ENCODE data around the gene TNFRSF1B. TPM values are rescaled to one million over a fixed set of nuclear protein-coding genes. Genes with fewer than 3 reads are reported as not detected.

TNFRSF1B gene
- polyA plus RNA-seq, 1 donor, result 16.3 TPM

- Histone ChIP-seq H3K27ac (ENCODE audit: low read length) (no peak overlapping the region), H3K4me1 (ENCODE audit: control insufficient read depth, insufficient read depth, low read length) (peaks cover 10% of the 10 kb centered on the region)
- WGBS (ENCODE audit: insufficient coverage, low lambda C conversion rate), result 64% methylated on average over 4 of the region's 22 CpGs
Observed at GRCh38 chr1:12158357-12159092, 8.3 kb upstream of the TNFRSF1B start.

GRCh38 chr1:12159816-12160215, 7.0 kb upstream of the TNFRSF1B start:
- no peak overlapping the region for H3K4me3 ChIP-seq (ENCODE audit: low read length)
- H3K36me3 ChIP-seq (ENCODE audit: control insufficient read depth, insufficient read depth, low read length), result no peaks in the 10 kb centered on the region
- no peak for DNase-seq
- no peaks in the 10 kb centered on the region for H3K27me3 ChIP-seq (ENCODE audit: control insufficient read depth, insufficient read depth, low read length)
- WGBS (ENCODE audit: insufficient coverage, low lambda C conversion rate), result no CpG with 5 or more reads among the region's 7 CpGs
- no peak overlapping the region for H3K27ac ChIP-seq (ENCODE audit: low read length)
- peaks cover 10% of the 10 kb centered on the region for H3K4me1 ChIP-seq (ENCODE audit: control insufficient read depth, insufficient read depth, low read length)
- H3K9me3 ChIP-seq (ENCODE audit: control insufficient read depth, low read depth, low read length), result no peaks in the 10 kb centered on the region

More at GRCh38 chr1:12158357-12159092, 8.3 kb upstream of the TNFRSF1B start:
- Histone ChIP-seq H3K9me3 (ENCODE audit: control insufficient read depth, low read depth, low read length) (no peaks in the 10 kb centered on the region), H3K36me3 (ENCODE audit: control insufficient read depth, insufficient read depth, low read length) (no peaks in the 10 kb centered on the region), H3K27me3 (ENCODE audit: control insufficient read depth, insufficient read depth, low read length) (no peaks in the 10 kb centered on the region), H3K4me3 (ENCODE audit: low read length) (no peak overlapping the region)
- no peak for DNase-seq

DNA sequence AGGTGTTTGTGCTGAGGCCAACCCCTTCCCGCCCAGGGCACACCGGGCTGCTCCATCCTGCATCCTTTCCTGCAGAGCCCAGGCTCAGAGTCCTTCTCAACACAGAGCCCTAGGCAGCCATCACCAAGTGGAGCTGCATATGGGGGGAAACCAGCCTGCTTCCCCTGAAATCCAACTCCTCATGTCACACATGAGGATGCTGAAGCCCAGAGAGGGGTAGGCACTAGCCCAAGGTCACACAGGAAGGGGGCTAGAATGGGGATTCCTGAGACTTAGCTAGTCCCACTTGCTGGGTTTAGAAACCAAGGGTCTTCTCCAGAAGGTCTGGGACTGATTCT, 5.5 kb upstream of the TNFRSF1B start:
- Histone ChIP-seq H3K27me3 (ENCODE audit: control insufficient read depth, insufficient read depth, low read length) (no peaks in the 10 kb centered on the region), H3K9me3 (ENCODE audit: control insufficient read depth, low read depth, low read length) (no peaks in the 10 kb centered on the region), H3K4me1 (ENCODE audit: control insufficient read depth, insufficient read depth, low read length) (peaks cover 10% of the 10 kb centered on the region), H3K36me3 (ENCODE audit: control insufficient read depth, insufficient read depth, low read length) (no peaks in the 10 kb centered on the region), H3K27ac (ENCODE audit: low read length) (no peak overlapping the region), H3K4me3 (ENCODE audit: low read length) (no peak overlapping the region)
- no peak for DNase-seq
- WGBS (ENCODE audit: insufficient coverage, low lambda C conversion rate), result no CpG with 5 or more reads among the region's 2 CpGs

GRCh38 chr1:12161662-12162458, 4.9 kb upstream of the TNFRSF1B start:
- H3K4me3 ChIP-seq (ENCODE audit: low read length), result no peak overlapping the region
- WGBS (ENCODE audit: insufficient coverage, low lambda C conversion rate), result no CpG with 5 or more reads among the region's 9 CpGs
- no peak overlapping the region for H3K27ac ChIP-seq (ENCODE audit: low read length)
- H3K27me3 ChIP-seq (ENCODE audit: control insufficient read depth, insufficient read depth, low read length), result no peaks in the 10 kb centered on the region
- no peaks in the 10 kb centered on the region for H3K36me3 ChIP-seq (ENCODE audit: control insufficient read depth, insufficient read depth, low read length)
- H3K4me1 ChIP-seq (ENCODE audit: control insufficient read depth, insufficient read depth, low read length), result peaks cover 10% of the 10 kb centered on the region
- no peaks in the 10 kb centered on the region for H3K9me3 ChIP-seq (ENCODE audit: control insufficient read depth, low read depth, low read length)
- peak in 1 of 2 donors; percentile 69 for DNase-seq

DNA sequence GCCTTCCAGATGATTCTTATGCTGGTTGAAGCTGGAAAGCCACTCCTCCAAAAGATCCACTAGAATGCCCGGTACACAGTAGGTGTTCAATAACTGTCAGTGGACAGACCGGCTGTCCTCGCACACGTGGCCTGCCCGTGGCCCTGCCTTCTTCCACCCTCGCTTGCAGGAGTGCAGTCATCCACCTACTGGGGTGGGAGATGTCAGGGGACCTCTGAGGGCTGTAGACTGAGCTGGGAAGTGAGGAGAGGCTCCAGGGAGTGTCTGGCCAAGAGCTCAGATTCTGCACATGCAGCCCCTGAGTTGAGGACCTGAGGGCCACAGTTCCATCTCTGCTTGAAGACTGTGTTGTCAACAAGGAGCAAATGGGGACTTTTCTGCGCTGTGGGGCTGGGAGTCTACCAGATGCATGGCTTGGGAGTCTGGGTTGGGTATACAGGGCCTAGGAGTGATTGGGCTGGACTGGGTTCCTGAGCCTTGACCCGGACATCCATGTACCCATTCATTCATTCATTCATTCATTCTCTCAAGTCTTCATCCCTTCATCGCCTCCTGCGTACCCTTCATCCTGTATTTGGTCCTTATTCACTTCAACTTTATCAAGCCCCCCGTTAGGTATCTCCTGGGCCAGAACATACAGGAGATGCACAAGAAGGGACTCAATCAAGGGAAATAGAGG, 4.2 kb upstream of the TNFRSF1B start:
- Histone ChIP-seq H3K27ac (ENCODE audit: low read length) (no peak overlapping the region), H3K36me3 (ENCODE audit: control insufficient read depth, insufficient read depth, low read length) (no peaks in the 10 kb centered on the region), H3K4me3 (ENCODE audit: low read length) (no peak overlapping the region), H3K4me1 (ENCODE audit: control insufficient read depth, insufficient read depth, low read length) (peaks cover 10% of the 10 kb centered on the region), H3K27me3 (ENCODE audit: control insufficient read depth, insufficient read depth, low read length) (peaks cover 3% of the 10 kb centered on the region), H3K9me3 (ENCODE audit: control insufficient read depth, low read depth, low read length) (no peaks in the 10 kb centered on the region)
- no peak for DNase-seq
- WGBS (ENCODE audit: insufficient coverage, low lambda C conversion rate), result 100% methylated on average over 2 of the region's 11 CpGs

DNA sequence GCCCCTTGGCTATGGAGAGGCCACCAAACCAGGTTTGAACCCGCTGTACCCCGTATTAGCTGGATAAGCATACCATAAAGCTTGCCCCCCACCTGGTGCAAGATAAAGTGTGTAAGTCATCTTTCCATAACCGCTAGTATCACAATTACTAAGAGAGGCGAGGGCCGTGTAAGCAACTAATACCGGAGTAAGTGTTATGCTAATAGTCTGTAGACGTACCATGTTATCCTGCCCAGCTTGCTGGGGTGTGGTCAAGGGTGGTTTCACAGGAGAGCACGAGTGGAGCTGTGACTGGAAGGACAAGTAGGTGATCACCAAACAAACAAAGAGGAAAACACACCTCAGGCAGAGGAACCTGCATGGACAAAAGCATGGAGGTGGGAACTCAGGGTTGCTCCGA, 3.6 kb upstream of the TNFRSF1B start:
- H3K9me3 ChIP-seq (ENCODE audit: control insufficient read depth, low read depth, low read length), result no peaks in the 10 kb centered on the region
- no peak overlapping the region for H3K27ac ChIP-seq (ENCODE audit: low read length)
- WGBS (ENCODE audit: insufficient coverage, low lambda C conversion rate), result no CpG with 5 or more reads among the region's 9 CpGs
- peaks cover 10% of the 10 kb centered on the region for H3K4me1 ChIP-seq (ENCODE audit: control insufficient read depth, insufficient read depth, low read length)
- H3K4me3 ChIP-seq (ENCODE audit: low read length), result no peak overlapping the region
- H3K27me3 ChIP-seq (ENCODE audit: control insufficient read depth, insufficient read depth, low read length), result peaks cover 3% of the 10 kb centered on the region
- no peaks in the 10 kb centered on the region for H3K36me3 ChIP-seq (ENCODE audit: control insufficient read depth, insufficient read depth, low read length)
- no peak for DNase-seq

- Histone ChIP-seq H3K9me3 (ENCODE audit: control insufficient read depth, low read depth, low read length) (no peaks in the 10 kb centered on the region), H3K4me1 (ENCODE audit: control insufficient read depth, insufficient read depth, low read length) (peaks cover 10% of the 10 kb centered on the region), H3K4me3 (ENCODE audit: low read length) (no peak overlapping the region), H3K36me3 (ENCODE audit: control insufficient read depth, insufficient read depth, low read length) (no peaks in the 10 kb centered on the region), H3K27ac (ENCODE audit: low read length) (no peak overlapping the region), H3K27me3 (ENCODE audit: control insufficient read depth, insufficient read depth, low read length) (peaks cover 3% of the 10 kb centered on the region)
- WGBS (ENCODE audit: insufficient coverage, low lambda C conversion rate), result no CpG with 5 or more reads among the region's 5 CpGs
- no peak for DNase-seq
Observed at GRCh38 chr1:12164210-12164609, 2.6 kb upstream of the TNFRSF1B start.

GRCh38 chr1:12165342-12165741, 1.4 kb upstream of the TNFRSF1B start:
- no peak overlapping the region for H3K4me3 ChIP-seq (ENCODE audit: low read length)
- no CpG with 5 or more reads among the region's 4 CpGs for WGBS (ENCODE audit: insufficient coverage, low lambda C conversion rate)
- no peaks in the 10 kb centered on the region for H3K9me3 ChIP-seq (ENCODE audit: control insufficient read depth, low read depth, low read length)
- H3K36me3 ChIP-seq (ENCODE audit: control insufficient read depth, insufficient read depth, low read length), result no peaks in the 10 kb centered on the region
- H3K27me3 ChIP-seq (ENCODE audit: control insufficient read depth, insufficient read depth, low read length), result peaks cover 3% of the 10 kb centered on the region
- DNase-seq, result no peak
- H3K27ac ChIP-seq (ENCODE audit: low read length), result no peak overlapping the region
- peaks cover 10% of the 10 kb centered on the region for H3K4me1 ChIP-seq (ENCODE audit: control insufficient read depth, insufficient read depth, low read length)

DNA sequence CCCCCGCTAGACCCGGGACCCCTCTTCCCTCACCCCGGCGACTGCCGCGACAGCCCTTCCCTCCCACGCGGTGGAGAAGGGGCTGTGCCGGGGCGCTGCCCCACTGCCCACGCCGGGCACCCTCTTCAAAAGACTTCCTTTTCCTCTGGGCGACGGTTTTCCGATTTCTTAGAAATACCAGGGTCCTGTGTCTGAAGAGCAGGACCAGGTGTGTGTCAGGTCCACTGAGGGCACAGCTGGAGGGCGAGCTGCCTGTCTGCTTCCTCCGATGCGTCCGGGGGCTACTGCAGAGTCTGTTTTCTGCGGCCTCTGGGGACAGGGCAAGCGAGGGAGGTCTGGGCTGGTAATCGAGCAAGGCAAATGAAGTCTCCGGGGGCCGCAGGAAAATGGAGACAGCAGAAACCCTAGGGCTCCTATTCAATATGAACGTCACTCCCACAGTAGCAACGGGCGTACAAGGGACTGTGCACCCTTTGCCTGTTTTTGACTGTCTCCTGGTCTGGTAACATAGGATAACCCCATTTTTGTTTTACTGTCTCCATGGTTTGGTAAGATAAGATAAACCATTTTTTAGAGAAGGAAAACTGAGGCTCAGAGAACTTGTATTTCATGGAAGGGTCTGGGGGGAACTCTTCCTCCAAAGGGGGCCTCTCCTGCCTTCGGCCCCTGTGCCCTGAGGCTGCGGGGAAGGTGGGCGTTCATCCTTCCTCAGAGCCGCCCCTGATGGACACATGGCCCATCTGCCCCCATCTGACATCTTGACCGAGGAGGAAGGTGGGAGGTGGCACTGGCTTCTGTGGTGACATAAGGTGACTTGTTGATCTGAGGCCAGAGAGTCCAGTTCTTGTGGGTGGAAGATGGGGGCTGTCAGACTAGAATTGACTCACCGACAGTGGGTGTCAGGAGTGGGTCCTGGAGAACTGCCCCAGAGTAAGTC, 970 bp downstream of the TNFRSF1B start:
- WGBS (ENCODE audit: insufficient coverage, low lambda C conversion rate), result no CpG with 5 or more reads among the region's 33 CpGs
- Histone ChIP-seq H3K36me3 (ENCODE audit: control insufficient read depth, insufficient read depth, low read length) (no peaks in the 10 kb centered on the region), H3K27me3 (ENCODE audit: control insufficient read depth, insufficient read depth, low read length) (peaks cover 3% of the 10 kb centered on the region), H3K9me3 (ENCODE audit: control insufficient read depth, low read depth, low read length) (no peaks in the 10 kb centered on the region), H3K4me1 (ENCODE audit: control insufficient read depth, insufficient read depth, low read length) (no peaks in the 10 kb centered on the region), H3K27ac (ENCODE audit: low read length) (no peak overlapping the region), H3K4me3 (ENCODE audit: low read length) (peak overlapping the region; percentile 54)
- no peak for DNase-seq
